Measurements from ENCODE around the gene TEX30.
A peak's percentile ranks its signal among the peaks of the same experiment; 100 is the strongest.

DNA sequence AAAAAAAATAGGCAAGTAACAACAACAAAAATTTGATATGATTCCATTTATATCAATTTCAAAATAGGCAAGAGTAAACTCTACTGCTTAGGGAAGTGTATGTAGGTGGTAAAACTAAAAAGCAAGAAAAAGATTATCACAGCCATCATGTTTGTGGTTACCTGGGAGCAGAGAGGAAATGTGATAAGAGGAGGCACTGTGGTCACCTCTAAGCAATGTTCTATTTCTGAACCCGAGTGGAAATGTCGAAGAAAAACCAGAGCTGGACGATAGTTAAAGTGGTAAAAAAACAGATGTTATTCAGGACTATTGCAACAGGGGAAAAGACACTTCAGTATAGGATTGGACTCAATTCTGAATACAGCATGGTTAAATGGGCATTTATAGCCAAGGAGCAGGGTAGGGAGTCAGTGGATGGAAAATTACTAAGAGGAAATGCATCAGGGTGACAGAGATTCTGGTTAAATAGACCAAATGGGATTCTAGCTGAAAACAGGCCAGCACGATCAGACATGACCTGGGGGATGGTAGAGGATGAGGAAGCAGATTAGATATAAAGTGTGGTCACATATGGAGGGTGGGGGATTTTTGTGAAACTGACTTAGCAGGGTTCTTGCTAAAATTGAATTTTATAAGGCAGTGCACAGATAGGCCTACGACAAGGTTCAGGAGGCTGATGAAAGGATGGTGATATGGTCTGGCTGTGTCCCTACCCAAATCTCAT, 6.0 kb upstream of the TEX30 start:
- TF ChIP-seq, protein P1, sequence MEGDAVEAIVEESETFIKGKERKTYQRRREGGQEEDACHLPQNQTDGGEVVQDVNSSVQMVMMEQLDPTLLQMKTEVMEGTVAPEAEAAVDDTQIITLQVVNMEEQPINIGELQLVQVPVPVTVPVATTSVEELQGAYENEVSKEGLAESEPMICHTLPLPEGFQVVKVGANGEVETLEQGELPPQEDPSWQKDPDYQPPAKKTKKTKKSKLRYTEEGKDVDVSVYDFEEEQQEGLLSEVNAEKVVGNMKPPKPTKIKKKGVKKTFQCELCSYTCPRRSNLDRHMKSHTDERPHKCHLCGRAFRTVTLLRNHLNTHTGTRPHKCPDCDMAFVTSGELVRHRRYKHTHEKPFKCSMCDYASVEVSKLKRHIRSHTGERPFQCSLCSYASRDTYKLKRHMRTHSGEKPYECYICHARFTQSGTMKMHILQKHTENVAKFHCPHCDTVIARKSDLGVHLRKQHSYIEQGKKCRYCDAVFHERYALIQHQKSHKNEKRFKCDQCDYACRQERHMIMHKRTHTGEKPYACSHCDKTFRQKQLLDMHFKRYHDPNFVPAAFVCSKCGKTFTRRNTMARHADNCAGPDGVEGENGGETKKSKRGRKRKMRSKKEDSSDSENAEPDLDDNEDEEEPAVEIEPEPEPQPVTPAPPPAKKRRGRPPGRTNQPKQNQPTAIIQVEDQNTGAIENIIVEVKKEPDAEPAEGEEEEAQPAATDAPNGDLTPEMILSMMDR (IDR thresholded peaks at IDR 0.05; ENCODE audit: insufficient read depth, low read length), result no peak
- TF ChIP-seq SPI1 (IDR thresholded peaks at IDR 0.05; ENCODE audit: borderline replicate concordance, low read depth) (peak; percentile 33; the same call in 1 of the 2 replicates), POLR2AphosphoS5 (IDR thresholded peaks at IDR 0.05; ENCODE audit: low read depth) (peak; percentile 68), REST (IDR thresholded peaks at IDR 0.05; ENCODE audit: insufficient replicate concordance, low read depth) (peak; percentile 21), GABPA (IDR thresholded peaks at IDR 0.05; ENCODE audit: low read depth) (peak; percentile 20; the same call in 1 of the 2 replicates)
